B cell (primary cell): ENCODE data around the gene AHDC1. TPM values are rescaled to one million over a fixed set of nuclear protein-coding genes. Genes with fewer than 3 reads are reported as not detected.

Experiments
- ATAC-seq: fragments of 200-7000 bp; cut with Tn5 transposase; one replicate; pipeline ENCODE4 v1.10.0; 2021; ENCODE audit warnings: low read depth, mild to moderate bottlenecking, moderate number of reproducible peaks, moderate library complexity
- CTCF ChIA-PET: fragments of 350-600 bp; sonication (Branson Sonifier 250); formaldehyde crosslinking; loops from one replicate; lab custom pipeline; 2021; ENCODE audit warnings: antibody characterized with exemption, inconsistent platforms; lab: Charles Lee
- POLR2A ChIA-PET: fragments of 350-600 bp; sonication (Branson Sonifier 250); formaldehyde crosslinking; loops from one replicate; lab custom pipeline; 2021; ENCODE audit warnings: antibody characterized with exemption; lab: Charles Lee
- DNase-seq: peaks from one replicate; pipeline ENCODE4 v3.0.0; 2013
- H2AFZ ChIP-seq: 2 replicates; pipeline ENCODE4 v1.6.1; 2012; ENCODE audit warnings: mild to moderate bottlenecking, low read depth, low read length; ENCODE audit not compliant: insufficient read depth, poor library complexity, severe bottlenecking
- H3K27ac ChIP-seq, 2 donors: 1 replicate in 1 of 2; 2 replicates in 1 of 2; pipeline ENCODE4 v1.5.1; 2012 to 2013; ENCODE audit warnings: low read length in 2 of 2, mild to moderate bottlenecking in 2 of 2, moderate library complexity in 1 of 2
- H3K27me3 ChIP-seq, 4 experiments: fragments of 200-600 bp in 1 of 4; sonication (generic) in 1 of 4; replicated peaks in 1 of 4; 1 replicate in 2 of 4; 2 replicates in 2 of 4; pipeline versions ENCODE4 v1.6.1 to v1.7.0; 2013 to 2016; ENCODE audit warnings: low read length in 3 of 4, mild to moderate bottlenecking in 2 of 4, mixed read lengths in 1 of 4, moderate library complexity in 1 of 4; ENCODE audit not compliant: insufficient read depth in 4 of 4, control insufficient read depth in 3 of 4; ENCODE audit errors: control extremely low read depth in 1 of 4
- H3K36me3 ChIP-seq, 2 experiments: replicated peaks in 1 of 2; 1 replicate in 1 of 2; 2 replicates in 1 of 2; pipeline versions ENCODE4 v1.6.1 to v1.7.1; 2013; ENCODE audit warnings: low read length in 1 of 2; ENCODE audit not compliant: insufficient read depth in 2 of 2, control insufficient read depth in 1 of 2; ENCODE audit errors: control extremely low read depth in 1 of 2, extremely low read depth in 1 of 2
- H3K4me1 ChIP-seq, 2 donors: fragments of 200-600 bp in 1 of 2; sonication (generic) in 1 of 2; 1 replicate in 1 of 2; 2 replicates in 1 of 2; pipeline versions ENCODE4 v1.5.1 to v1.6.1; 2013 to 2017; ENCODE audit warnings: low read length in 2 of 2; ENCODE audit not compliant: control insufficient read depth in 2 of 2, insufficient read depth in 2 of 2
- H3K4me2 ChIP-seq: replicated peaks from 2 replicates; pipeline ENCODE3; 2012; ENCODE audit warnings: mild to moderate bottlenecking, low read depth, low read length; ENCODE audit not compliant: poor library complexity, severe bottlenecking
- H3K4me3 ChIP-seq, 5 experiments: fragments of 200-600 bp in 1 of 5; sonication (generic) in 1 of 5; 1 replicate in 3 of 5; 2 replicates in 2 of 5; pipeline versions ENCODE4 v1.5.1 to v1.7.0; 2011 to 2016; ENCODE audit warnings: low read length in 4 of 5, mild to moderate bottlenecking in 4 of 5, low read depth in 2 of 5, control low read depth in 1 of 5, moderate library complexity in 1 of 5; ENCODE audit not compliant: insufficient read depth in 1 of 5; ENCODE audit errors: control extremely low read depth in 1 of 5, extremely low read depth in 1 of 5
- H3K79me2 ChIP-seq: fragments of 200-600 bp; sonication (generic); one replicate; pipeline ENCODE4 v1.6.0; 2016; ENCODE audit warnings: low read length; ENCODE audit not compliant: control insufficient read depth, insufficient read depth
- H3K9ac ChIP-seq: fragments of 200-600 bp; sonication (generic); 2 replicates; pipeline ENCODE4 v1.6.1; 2017; ENCODE audit warnings: mild to moderate bottlenecking, low read length, moderate library complexity
- H3K9me3 ChIP-seq, 3 donors: one replicate each; pipeline versions ENCODE4 v1.6.1 to v1.7.1; 2013; ENCODE audit warnings: low read length in 2 of 3; ENCODE audit not compliant: control insufficient read depth in 2 of 3, insufficient read depth in 1 of 3; ENCODE audit errors: control extremely low read depth in 1 of 3
- H4K20me1 ChIP-seq: 2 replicates; pipeline ENCODE4 v1.6.0; 2012; ENCODE audit warnings: mild to moderate bottlenecking, low read length; ENCODE audit not compliant: insufficient read depth, control insufficient read depth, poor library complexity, severe bottlenecking
- H3K27ac Mint-ChIP-seq: one replicate; pipeline ENCODE4 v1.8.0; 2021; ENCODE audit warnings: mixed read lengths
- H3K27me3 Mint-ChIP-seq: one replicate; pipeline ENCODE4 v1.8.0; 2021; ENCODE audit warnings: mixed read lengths
- H3K4me1 Mint-ChIP-seq: one replicate; pipeline ENCODE4 v1.8.0; 2021; ENCODE audit warnings: mixed read lengths
- H3K4me3 Mint-ChIP-seq: one replicate; pipeline ENCODE4 v1.8.0; 2021; ENCODE audit warnings: mixed read lengths
- H3K9me3 Mint-ChIP-seq: one replicate; pipeline ENCODE4 v1.8.0; 2022; ENCODE audit warnings: mixed read lengths; ENCODE audit not compliant: insufficient read depth
- EZH2 ChIP-seq: IDR thresholded peaks from 2 replicates; pipeline ENCODE4 v1.6.1; 2012; ENCODE audit warnings: borderline replicate concordance, low read depth, mild to moderate bottlenecking, moderate library complexity, low read length; ENCODE audit not compliant: insufficient read depth, poor library complexity, severe bottlenecking
- WGBS: methylation state at CpG from one replicate; pipeline ENCODE4 v1.1.5; 2013; ENCODE audit warnings: missing lambda C conversion rate; ENCODE audit not compliant: insufficient coverage; 5-methylcytosine and 5-hydroxymethylcytosine counted together
- intact Hi-C: fragments of 100-400 bp; cut with micrococcal nuclease; formaldehyde crosslinking; loops from one replicate; pipeline ENCODE4 v1.10.0; 2022
- polyA plus RNA-seq: library from polyadenylated mRNA; depleted of rRNA; stranded (reverse); fragments of >200 nt; gene quantifications from 2 replicates; pipeline ENCODE4 v1.2.3, GENCODE V29; 2012
- total RNA-seq, 2 donors: library from RNA; stranded (reverse); fragments of 120-200 nt in 1 of 2; gene quantifications; 1 replicate in 1 of 2; 2 replicates in 1 of 2; pipeline versions ENCODE4 v1.2.3 to v1.2.4, GENCODE V29; 2013 to 2022
- TF ChIP-seq, protein P1 (sequence below): fragments of 200-600 bp; IDR thresholded peaks from one replicate; pipeline ENCODE4 v1.8.0; 2022; ENCODE audit warnings: antibody characterized with exemption, mild to moderate bottlenecking

The AHDC1 gene
- total and polyA plus RNA-seq, 2 donors (not counting 1 experiment from before 2014, with no cell fraction given), result 6.2 to 32.0 TPM

DNA sequence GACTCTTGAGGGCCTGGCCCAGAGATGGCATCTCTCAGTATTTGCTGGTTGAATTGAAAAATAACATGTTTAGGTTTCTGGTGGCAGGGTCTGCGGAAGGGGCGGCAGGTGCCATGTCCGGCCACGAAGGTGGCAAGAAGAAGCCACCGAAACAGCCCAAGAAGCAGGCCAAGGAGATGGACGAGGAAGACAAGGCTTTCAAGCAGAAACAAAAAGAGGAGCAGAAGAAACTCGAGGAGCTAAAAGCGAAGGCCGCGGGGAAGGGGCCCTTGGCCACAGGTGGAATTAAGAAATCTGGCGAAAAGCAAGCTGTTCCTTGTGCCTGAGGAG is 45.3 kb upstream of the AHDC1 start:
- Histone ChIP-seq H3K4me2 (no peak overlapping the region), H3K27me3 (no peaks in the 10 kb centered on the region), H2AFZ (no peak overlapping the region), H3K4me3 (no peak overlapping the region), H3K9ac (no peak overlapping the region), H3K27ac (no peak overlapping the region), H3K4me1 (peaks cover under 1 to 9% of the 10 kb centered on the region in 2 donors), H4K20me1 (no peaks in the 10 kb centered on the region), H3K9me3 (no peaks in the 10 kb centered on the region), H3K79me2 (no peaks in the 10 kb centered on the region), H3K36me3 (no peaks in the 10 kb centered on the region)
- no peak overlapping the region for H3K4me3 Mint-ChIP-seq
- H3K9me3 Mint-ChIP-seq, result no peaks in the 10 kb centered on the region
- DNase-seq, result no peak
- ATAC-seq, result no peak
- ChIA-PET POLR2A (interaction anchor here (0.9 to 1.4 kb wide), 3 partner anchors 9 to 49 kb away, joined by 3 to 5 read pairs (median 5); no protein-coding TSS in a partner anchor), CTCF (interaction anchor here (0.6 to 2.3 kb wide), 11 partner anchors 10 to 605 kb away, joined by 3 to 11 read pairs (median 5); no protein-coding TSS in a partner anchor)
- TF ChIP-seq EZH2, result no peak
- TF ChIP-seq, protein P1, sequence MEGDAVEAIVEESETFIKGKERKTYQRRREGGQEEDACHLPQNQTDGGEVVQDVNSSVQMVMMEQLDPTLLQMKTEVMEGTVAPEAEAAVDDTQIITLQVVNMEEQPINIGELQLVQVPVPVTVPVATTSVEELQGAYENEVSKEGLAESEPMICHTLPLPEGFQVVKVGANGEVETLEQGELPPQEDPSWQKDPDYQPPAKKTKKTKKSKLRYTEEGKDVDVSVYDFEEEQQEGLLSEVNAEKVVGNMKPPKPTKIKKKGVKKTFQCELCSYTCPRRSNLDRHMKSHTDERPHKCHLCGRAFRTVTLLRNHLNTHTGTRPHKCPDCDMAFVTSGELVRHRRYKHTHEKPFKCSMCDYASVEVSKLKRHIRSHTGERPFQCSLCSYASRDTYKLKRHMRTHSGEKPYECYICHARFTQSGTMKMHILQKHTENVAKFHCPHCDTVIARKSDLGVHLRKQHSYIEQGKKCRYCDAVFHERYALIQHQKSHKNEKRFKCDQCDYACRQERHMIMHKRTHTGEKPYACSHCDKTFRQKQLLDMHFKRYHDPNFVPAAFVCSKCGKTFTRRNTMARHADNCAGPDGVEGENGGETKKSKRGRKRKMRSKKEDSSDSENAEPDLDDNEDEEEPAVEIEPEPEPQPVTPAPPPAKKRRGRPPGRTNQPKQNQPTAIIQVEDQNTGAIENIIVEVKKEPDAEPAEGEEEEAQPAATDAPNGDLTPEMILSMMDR, result no peak
- no peak overlapping the region for H3K27ac Mint-ChIP-seq
- 98% methylated on average over 5 of the region's 11 CpGs for WGBS
- intact Hi-C loops, result no loop called here
- H3K27me3 Mint-ChIP-seq, result no peaks in the 10 kb centered on the region
- H3K4me1 Mint-ChIP-seq, result peaks cover 7% of the 10 kb centered on the region

DNA sequence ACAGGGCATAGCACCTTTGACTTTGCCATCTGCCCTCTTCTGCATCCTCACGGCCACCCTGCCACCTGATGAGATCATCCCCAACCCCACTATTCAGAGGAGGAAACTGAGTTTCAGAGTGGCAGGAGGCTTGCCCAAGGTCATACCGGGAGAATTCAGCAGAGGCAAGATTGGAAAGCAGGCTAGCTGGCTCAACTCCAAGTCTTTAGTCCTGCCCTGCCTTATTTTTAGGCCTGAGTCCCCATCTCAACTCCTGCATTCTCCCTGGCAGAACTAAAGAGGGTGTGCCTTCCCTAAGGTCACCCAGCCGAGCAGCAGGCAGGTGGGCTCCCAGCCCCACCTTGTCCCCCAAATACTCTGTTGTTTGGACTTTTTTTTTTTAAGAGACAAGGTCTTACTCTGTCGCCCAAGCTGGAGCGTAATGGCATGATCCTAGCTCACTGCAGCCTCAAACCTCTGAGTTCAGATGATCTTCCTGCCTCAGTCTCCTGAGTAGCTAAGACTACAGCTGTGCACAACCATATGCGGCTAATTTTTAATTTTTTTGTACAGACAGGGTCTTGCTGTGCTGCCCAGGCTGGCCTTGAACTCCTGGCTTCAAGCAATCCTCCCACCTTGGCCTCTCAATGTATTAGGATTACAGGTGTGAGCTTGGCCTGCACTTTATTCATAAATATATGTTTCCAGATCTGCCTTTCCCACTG is 44.8 kb upstream of the AHDC1 start:
- H3K27ac Mint-ChIP-seq, result no peak overlapping the region
- H3K4me1 ChIP-seq, result peaks cover 5 to 14% of the 10 kb centered on the region in 2 donors
- H3K9me3 ChIP-seq, result no peaks in the 10 kb centered on the region
- H3K9me3 Mint-ChIP-seq, result no peaks in the 10 kb centered on the region
- TF ChIP-seq, protein P1, result no peak
- TF ChIP-seq EZH2, result no peak
- H3K9ac ChIP-seq, result no peak overlapping the region
- intact Hi-C loops, result no loop called here
- H3K4me3 ChIP-seq, result no peak overlapping the region
- no peaks in the 10 kb centered on the region for H3K79me2 ChIP-seq
- H3K4me1 Mint-ChIP-seq, result peaks cover 12% of the 10 kb centered on the region
- WGBS, result 92% methylated on average over 3 of the region's 6 CpGs
- H3K27ac ChIP-seq, result no peak overlapping the region
- DNase-seq (no peak), ATAC-seq (no peak)
- H3K27me3 ChIP-seq, result no peaks in the 10 kb centered on the region
- ChIA-PET POLR2A (interaction anchor here (0.9 to 1.0 kb wide), 2 partner anchors 12 to 48 kb away, joined by 3 to 5 read pairs; no protein-coding TSS in a partner anchor), CTCF (interaction anchor here (0.7 to 2.3 kb wide), 6 partner anchors 10 to 326 kb away, joined by 3 to 11 read pairs (median 6); no protein-coding TSS in a partner anchor)
- H4K20me1 ChIP-seq, result no peaks in the 10 kb centered on the region
- no peak overlapping the region for H3K4me3 Mint-ChIP-seq
- H3K36me3 ChIP-seq, result no peaks in the 10 kb centered on the region
- H3K27me3 Mint-ChIP-seq, result no peaks in the 10 kb centered on the region
- no peak overlapping the region for H2AFZ ChIP-seq
- no peak overlapping the region for H3K4me2 ChIP-seq
